Neutrophil (primary cell): Measurements from ENCODE around the gene COMTD1.

Source experiments
- H3K27ac ChIP-seq: fragments of 200-600 bp; sonication (generic); 2 replicates; pipeline ENCODE4 v1.5.1; 2016; ENCODE audit warnings: mild to moderate bottlenecking, moderate library complexity
- H3K27me3 ChIP-seq: fragments of 200-600 bp; sonication (generic); 2 replicates; pipeline ENCODE4 v1.6.0; 2016; ENCODE audit warnings: mild to moderate bottlenecking
- H3K36me3 ChIP-seq: fragments of 200-600 bp; sonication (generic); 2 replicates; pipeline ENCODE4 v1.5.1; 2017
- H3K4me1 ChIP-seq, 2 experiments: fragments of 200-600 bp in 1 of 2; sonication (generic) in 1 of 2; 1 replicate in 1 of 2; 2 replicates in 1 of 2; pipeline versions ENCODE4 v1.5.1 to v1.6.1; 2013 to 2016; ENCODE audit warnings: low read depth in 1 of 2, low read length in 1 of 2, mild to moderate bottlenecking in 1 of 2, moderate library complexity in 1 of 2; ENCODE audit not compliant: control insufficient read depth in 1 of 2, insufficient read depth in 1 of 2
- H3K4me3 ChIP-seq, 2 experiments: fragments of 200-600 bp in 1 of 2; sonication (generic) in 1 of 2; 1 replicate in 1 of 2; 2 replicates in 1 of 2; pipeline ENCODE4 v1.5.1; 2013 to 2016; ENCODE audit warnings: low read depth in 1 of 2, low read length in 1 of 2, mild to moderate bottlenecking in 1 of 2, moderate library complexity in 1 of 2
- H3K9me3 ChIP-seq: fragments of 200-600 bp; sonication (generic); 2 replicates; pipeline ENCODE4 v1.5.1; 2016
- CTCF ChIP-seq: fragments of 200-600 bp; sonication (generic); IDR thresholded peaks from 2 replicates; pipeline ENCODE4 v1.5.1; 2016; ENCODE audit warnings: antibody characterized with exemption

COMTD1 gene

GRCh38 chr10:75235375-75236177, at the start of gene COMTD1:
COMTD1 (minus strand) TSS chr10:75235957; CDS start chr10:75235928, 29 bp downstream.
- Histone ChIP-seq H3K4me1 (peaks cover 22 to 27% of the 10 kb centered on the region in 2 experiments), H3K27me3 (no peaks in the 10 kb centered on the region), H3K4me3 (peak within 1 kb of the TSS; percentile 86 to 99), H3K9me3 (no peaks in the 10 kb centered on the region), H3K36me3 (peaks cover 15% of the 10 kb centered on the region), H3K27ac (peak within 1 kb of the TSS; percentile 89)
- peak; percentile 100 for TF ChIP-seq CTCF

GRCh38 chr10:75283671-75284470, 48.1 kb upstream of the COMTD1 start:
- no peak for TF ChIP-seq CTCF
- Histone ChIP-seq H3K27ac (no peak overlapping the region), H3K27me3 (peaks cover 56% of the 10 kb centered on the region), H3K9me3 (no peaks in the 10 kb centered on the region), H3K36me3 (no peaks in the 10 kb centered on the region), H3K4me3 (no peak overlapping the region), H3K4me1 (no peaks in the 10 kb centered on the region)

GRCh38 chr10:75283078-75283670, 47.4 kb upstream of the COMTD1 start:
- no peak for TF ChIP-seq CTCF
- Histone ChIP-seq H3K4me1 (no peaks in the 10 kb centered on the region), H3K27me3 (peaks cover 59% of the 10 kb centered on the region), H3K27ac (no peak overlapping the region), H3K9me3 (no peaks in the 10 kb centered on the region), H3K36me3 (no peaks in the 10 kb centered on the region), H3K4me3 (no peak overlapping the region)

GRCh38 chr10:75281974-75282373, 46.2 kb upstream of the COMTD1 start:
- H3K27ac ChIP-seq = no peak overlapping the region
- no peak for TF ChIP-seq CTCF
- no peaks in the 10 kb centered on the region for H3K36me3 ChIP-seq
- H3K9me3 ChIP-seq = no peaks in the 10 kb centered on the region
- H3K4me1 ChIP-seq = no peaks in the 10 kb centered on the region
- peaks cover 59% of the 10 kb centered on the region for H3K27me3 ChIP-seq
- H3K4me3 ChIP-seq = no peak overlapping the region

GRCh38 chr10:75280236-75280635, 44.5 kb upstream of the COMTD1 start:
- TF ChIP-seq CTCF = no peak
- Histone ChIP-seq H3K36me3 (no peaks in the 10 kb centered on the region), H3K27ac (no peak overlapping the region), H3K9me3 (no peaks in the 10 kb centered on the region), H3K4me3 (no peak overlapping the region), H3K4me1 (peaks cover 0 to 3% of the 10 kb centered on the region in 2 experiments), H3K27me3 (peaks cover 60% of the 10 kb centered on the region)
